NCI-H128 (cell line): ENCODE measurements around the gene AMY2A.
"Not testable (repeated sequence)": the region's sequence is repeated elsewhere in the genome, so short reads cannot be mapped to it uniquely, and the experiment has no call there.

Experiments
- DNase-seq: peaks from one replicate; lab custom pipeline; 2025; ENCODE audit not compliant: unreplicated experiment; lab: John Stamatoyannopoulos, UW

The AMY2A gene

GRCh38 chr1:103616994-103617477 is at the start of gene AMY2A:
AMY2A (plus strand) TSS chr1:103617427; CDS start chr1:103617441, 14 bp downstream.
- not testable (repeated sequence) for DNase-seq

DNA sequence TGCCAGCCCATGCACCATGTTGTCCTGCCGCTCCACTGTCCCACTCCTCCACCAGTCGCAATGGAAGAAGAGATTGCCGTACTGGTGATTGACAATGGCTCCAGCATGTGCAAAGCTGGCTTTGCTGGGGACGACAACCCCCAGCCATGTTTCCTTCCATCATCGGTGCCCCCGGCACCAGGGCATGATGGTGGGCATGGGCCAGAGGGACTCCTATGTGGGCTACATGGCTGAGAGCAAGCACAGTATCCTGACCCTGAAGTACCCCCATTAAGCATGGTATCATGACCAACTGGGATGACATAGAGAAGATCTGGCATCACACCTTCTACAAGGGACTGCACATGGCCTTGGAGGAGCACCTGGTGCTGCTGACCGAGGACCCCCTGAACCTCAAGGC is 47.7 kb upstream of the AMY2A start:
- DNase-seq: no peak

DNA sequence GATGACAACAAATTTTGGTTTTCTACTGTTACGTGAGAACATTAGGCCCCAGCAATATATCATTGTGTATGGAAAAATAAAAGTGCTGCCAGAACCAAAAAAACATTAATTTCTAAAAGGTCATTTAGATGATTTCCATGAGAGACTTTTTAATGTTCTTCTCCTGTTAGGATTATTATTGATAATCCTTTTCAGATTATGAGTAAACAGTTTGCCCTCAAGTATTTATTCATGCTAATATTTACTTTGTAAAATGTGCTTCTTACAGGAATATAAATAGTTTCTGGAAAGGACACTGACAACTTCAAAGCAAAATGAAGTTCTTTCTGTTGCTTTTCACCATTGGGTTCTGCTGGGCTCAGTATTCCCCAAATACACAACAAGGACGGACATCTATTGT is 45.9 kb upstream of the AMY2A start, which contains the start of gene AMY2B:
Gene AMY2B, plus strand, starts transcription at position 301 of the 400 bp plus-strand sequence. Its CDS starts 14 bp downstream, at position 315.
- DNase-seq: not testable (repeated sequence)

DNA sequence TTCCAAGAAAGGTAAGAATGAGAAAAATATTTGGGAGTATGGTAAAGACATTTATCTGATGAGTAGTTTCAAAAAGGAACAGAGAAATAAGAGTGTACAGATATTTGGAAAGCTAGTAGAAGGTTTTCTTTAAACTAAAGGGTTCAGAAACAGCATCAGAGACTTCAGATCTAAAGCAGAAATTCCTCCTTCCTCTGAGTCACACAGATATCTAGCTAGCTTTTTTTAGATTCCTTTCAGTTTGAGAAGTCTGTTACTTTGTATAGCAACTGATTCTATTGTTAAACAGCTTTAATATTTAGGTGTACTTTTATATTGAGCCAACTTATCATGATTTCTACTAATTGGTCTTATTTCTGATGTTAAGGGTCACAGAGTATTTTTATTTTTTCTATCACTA is 41.2 kb upstream of the AMY2A start:
- no peak for DNase-seq

- not testable (repeated sequence) for DNase-seq
Observed at GRCh38 chr1:103576784-103577183, 40.4 kb upstream of the AMY2A start.

- DNase-seq: peak; percentile 43
Observed at GRCh38 chr1:103582464-103582863, 34.8 kb upstream of the AMY2A start.

DNA sequence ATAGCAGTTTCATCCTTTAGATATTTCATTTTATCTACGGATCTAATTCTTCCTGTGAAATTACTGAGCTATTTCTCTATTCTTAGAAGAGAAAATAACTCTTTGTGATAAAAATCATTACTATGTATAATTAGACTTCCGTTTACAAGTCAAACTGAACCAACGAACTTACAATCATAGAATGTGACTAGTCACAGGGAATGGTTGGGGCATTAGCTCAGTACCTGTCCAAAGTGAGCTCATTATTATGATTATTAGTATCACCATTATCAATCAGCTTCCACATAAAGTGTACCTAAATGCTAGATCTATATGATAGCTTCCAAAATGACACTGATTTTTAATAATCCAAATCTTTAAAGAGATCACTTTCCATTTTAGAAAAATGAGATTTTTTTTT is 33.3 kb upstream of the AMY2A start:
- DNase-seq: no peak

- DNase-seq: no peak
Observed at GRCh38 chr1:103584537-103584936, 32.7 kb upstream of the AMY2A start.

- not testable (repeated sequence) for DNase-seq
Observed at GRCh38 chr1:103602740-103603139, 14.5 kb upstream of the AMY2A start.

- DNase-seq: no peak
Observed at GRCh38 chr1:103616362-103616761, 865 bp upstream of the AMY2A start.

GRCh38 chr1:103627436-103627835 is 10.2 kb downstream of the AMY2A start:
- DNase-seq: not testable (repeated sequence)

- not testable (repeated sequence) for DNase-seq
Observed at GRCh38 chr1:103641194-103641593, 24.0 kb downstream of the AMY2A start.

GRCh38 chr1:103643908-103644307 is 26.7 kb downstream of the AMY2A start:
- not testable (repeated sequence) for DNase-seq

- not testable (repeated sequence) for DNase-seq
Observed at GRCh38 chr1:103650305-103650704, 33.1 kb downstream of the AMY2A start.

DNA sequence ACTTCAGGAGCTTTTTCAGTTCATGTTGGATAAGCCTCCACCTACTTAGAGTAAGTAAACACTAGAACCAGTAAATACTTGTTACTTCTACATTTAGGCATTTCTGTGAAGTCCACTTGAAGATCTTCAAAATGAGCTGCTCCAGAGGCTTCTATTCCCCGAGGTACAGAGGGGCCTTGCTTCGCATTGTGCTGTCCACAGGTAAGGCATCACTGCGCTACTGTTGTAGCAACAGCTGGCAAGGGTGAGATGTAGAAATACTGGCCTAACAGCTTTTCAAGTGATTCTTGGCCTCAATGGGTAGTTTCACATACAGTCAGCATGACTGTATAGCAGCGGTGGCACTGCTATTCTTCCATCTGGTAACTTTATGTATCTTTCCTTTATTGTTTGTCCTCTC is 33.7 kb downstream of the AMY2A start:
- DNase-seq: not testable (repeated sequence)

DNA sequence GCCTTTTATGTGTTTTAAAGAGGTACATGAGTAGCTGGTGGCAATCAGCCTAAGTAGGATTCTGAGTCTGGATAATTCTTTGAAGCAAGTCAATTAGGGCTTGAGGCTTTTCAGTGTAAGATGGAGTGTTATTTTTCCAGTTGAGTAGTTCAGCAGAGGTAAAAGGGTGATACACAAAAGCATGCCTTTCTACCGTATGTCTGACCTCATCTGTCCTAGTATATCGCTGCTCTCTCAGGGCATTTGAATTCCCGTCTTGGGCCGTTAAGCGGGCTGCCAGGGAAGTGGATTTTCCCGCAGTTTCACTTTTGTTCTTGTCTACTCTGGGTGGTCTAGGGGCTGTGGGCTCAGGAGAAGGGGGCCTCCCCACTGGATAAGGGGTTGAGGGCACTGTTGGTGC is 36.9 kb downstream of the AMY2A start:
- DNase-seq: not testable (repeated sequence)

DNA sequence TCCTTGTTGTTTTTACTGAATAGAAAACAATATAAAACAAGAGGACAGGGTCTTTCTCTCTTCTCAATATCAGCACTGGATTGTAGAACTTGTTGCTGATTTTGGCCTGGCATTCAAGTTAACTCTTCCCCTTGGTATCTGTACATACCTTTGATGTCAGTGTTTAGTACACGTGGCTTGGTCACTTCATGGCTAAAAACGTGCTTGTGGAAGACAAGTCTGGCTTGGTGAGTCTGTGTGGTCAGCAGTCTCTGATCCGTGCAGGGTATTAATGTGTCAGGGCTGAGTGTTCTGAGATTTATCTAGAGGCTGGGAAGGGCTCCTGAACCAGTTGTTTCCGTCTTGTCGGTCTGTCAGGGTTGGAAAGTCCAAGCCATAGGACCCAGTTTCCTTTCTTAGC is 38.2 kb downstream of the AMY2A start, which contains the start of gene AMY1A:
Gene AMY1A, plus strand, starts transcription at position 301 of the 400 bp plus-strand sequence. CDS start 571 bp downstream, outside the sequence.
- not testable (repeated sequence) for DNase-seq
